ENCODE measurements around the gene C1orf105. TPM values are rescaled to one million over a fixed set of nuclear protein-coding genes. Genes with fewer than 3 reads are reported as not detected.

Gene C1orf105
- total and polyA plus RNA-seq, 2 of the 13 experiments (the other 11 are each of a cell fraction or from before 2014, with no cell fraction given) = 0.15 to 0.45 TPM

DNA sequence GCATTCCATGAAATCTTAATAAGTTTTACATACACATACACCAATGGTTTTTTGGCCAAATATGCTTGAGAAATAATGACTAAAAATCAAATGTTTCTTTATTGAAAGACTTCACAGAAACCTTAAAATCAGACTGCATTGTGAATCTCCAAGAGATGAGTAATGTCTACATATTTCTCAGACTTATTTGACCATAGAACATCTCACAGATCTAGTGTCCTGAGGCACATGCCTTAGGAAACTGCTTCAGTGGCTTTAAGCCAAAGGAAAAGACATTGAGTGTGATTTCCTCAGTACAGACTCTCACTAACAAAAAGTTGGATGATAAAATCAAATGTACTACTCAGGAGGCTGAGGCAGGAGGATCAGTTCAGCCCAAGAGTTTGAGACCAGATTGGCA, 6.2 kb upstream of the C1orf105 start (continued):
- TF ChIP-seq, protein P1, sequence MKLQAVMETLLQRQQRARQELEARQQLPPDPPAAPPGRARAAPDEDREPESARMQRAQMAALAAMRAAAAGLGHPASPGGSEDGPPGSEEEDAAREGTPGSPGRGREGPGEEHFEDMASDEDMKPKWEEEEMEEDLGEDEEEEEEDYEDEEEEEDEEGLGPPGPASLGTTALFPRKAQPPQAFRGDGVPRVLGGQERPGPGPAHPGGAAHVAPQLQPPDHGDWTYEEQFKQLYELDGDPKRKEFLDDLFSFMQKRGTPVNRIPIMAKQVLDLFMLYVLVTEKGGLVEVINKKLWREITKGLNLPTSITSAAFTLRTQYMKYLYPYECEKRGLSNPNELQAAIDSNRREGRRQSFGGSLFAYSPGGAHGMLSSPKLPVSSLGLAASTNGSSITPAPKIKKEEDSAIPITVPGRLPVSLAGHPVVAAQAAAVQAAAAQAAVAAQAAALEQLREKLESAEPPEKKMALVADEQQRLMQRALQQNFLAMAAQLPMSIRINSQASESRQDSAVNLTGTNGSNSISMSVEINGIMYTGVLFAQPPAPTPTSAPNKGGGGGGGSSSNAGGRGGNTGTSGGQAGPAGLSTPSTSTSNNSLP (IDR thresholded peaks at IDR 0.05; ENCODE audit: low read depth, low read length) = no peak

DNA sequence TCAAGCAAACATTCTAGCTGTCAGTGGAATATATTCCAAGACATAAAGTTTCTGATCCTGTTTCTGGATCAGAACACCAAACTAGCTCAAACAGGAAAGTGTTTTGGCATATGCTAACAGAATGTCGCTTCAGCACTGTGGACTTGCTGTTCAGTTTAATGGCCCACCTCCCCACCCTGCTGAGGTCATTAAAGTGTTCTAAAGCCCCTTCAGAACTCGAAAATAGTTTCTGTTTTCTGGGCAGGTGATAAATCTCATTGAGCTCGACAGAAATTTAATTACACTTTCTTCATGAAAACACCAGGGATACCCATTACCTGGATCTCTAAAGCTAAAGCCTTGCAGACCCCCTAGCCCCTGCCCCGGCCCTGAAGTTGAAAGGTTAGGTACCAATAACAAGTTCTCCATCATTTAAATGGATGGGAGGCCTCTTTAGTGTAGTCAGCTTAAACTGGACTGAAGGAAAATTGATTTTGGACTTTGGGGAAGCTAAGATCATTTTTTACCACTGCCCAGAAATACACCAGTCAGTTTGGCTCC, 3.9 kb upstream of the C1orf105 start:
- no peak overlapping the region for H3K4me3 ChIP-seq (replicated peaks in 1 of 3; ENCODE audit: insufficient read depth in 1 of 3, low read depth in 2 of 3, low read length in 3 of 3)
- no peak overlapping the region for H3K27ac ChIP-seq (ENCODE audit: extremely low read length, insufficient read depth, low read length)
- no peak overlapping the region for H2AFZ ChIP-seq (ENCODE audit: low read length)
- BruUV-seq (replicated peaks) = no TSS peak
- 10% methylated on average over 4 of the region's 4 CpGs for WGBS (ENCODE audit: low lambda C conversion rate)
- intact Hi-C loops (cut with micrococcal nuclease; ENCODE audit: unreplicated experiment) (no loop called here), in situ Hi-C loops (cut with HindIII; ENCODE audit: extremely low pct_ligation_motif_present, low pct_unique_long_range_greater_than_20kb) (no loop called here)
- TF ChIP-seq RAD51 (IDR thresholded peaks at IDR 0.05; ENCODE audit: borderline replicate concordance) (no peak), SCMH1 (CRISPR knock-in tag; IDR thresholded peaks at IDR 0.05; ENCODE audit: borderline replicate concordance) (no peak), ZNF12 (CRISPR knock-in tag; IDR thresholded peaks at IDR 0.05) (no peak), POLR2A (IDR thresholded peaks at IDR 0.05; ENCODE audit: insufficient read depth in 1 of 2, low read depth in 2 of 2, low read length in 2 of 2) (no peak), ZNF607 (CRISPR knock-in tag; IDR thresholded peaks at IDR 0.05; ENCODE audit: borderline replicate concordance) (no peak), BHLHE40 (IDR thresholded peaks at IDR 0.05; ENCODE audit: low read length) (no peak), TAF15 (IDR thresholded peaks at IDR 0.05; ENCODE audit: low read depth, low read length, poor library complexity, severe bottlenecking) (no peak)
- TF ChIP-seq, protein P2, sequence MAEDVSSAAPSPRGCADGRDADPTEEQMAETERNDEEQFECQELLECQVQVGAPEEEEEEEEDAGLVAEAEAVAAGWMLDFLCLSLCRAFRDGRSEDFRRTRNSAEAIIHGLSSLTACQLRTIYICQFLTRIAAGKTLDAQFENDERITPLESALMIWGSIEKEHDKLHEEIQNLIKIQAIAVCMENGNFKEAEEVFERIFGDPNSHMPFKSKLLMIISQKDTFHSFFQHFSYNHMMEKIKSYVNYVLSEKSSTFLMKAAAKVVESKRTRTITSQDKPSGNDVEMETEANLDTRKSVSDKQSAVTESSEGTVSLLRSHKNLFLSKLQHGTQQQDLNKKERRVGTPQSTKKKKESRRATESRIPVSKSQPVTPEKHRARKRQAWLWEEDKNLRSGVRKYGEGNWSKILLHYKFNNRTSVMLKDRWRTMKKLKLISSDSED (CRISPR knock-in tag; IDR thresholded peaks at IDR 0.05) = no peak
- TF ChIP-seq, protein P3, sequence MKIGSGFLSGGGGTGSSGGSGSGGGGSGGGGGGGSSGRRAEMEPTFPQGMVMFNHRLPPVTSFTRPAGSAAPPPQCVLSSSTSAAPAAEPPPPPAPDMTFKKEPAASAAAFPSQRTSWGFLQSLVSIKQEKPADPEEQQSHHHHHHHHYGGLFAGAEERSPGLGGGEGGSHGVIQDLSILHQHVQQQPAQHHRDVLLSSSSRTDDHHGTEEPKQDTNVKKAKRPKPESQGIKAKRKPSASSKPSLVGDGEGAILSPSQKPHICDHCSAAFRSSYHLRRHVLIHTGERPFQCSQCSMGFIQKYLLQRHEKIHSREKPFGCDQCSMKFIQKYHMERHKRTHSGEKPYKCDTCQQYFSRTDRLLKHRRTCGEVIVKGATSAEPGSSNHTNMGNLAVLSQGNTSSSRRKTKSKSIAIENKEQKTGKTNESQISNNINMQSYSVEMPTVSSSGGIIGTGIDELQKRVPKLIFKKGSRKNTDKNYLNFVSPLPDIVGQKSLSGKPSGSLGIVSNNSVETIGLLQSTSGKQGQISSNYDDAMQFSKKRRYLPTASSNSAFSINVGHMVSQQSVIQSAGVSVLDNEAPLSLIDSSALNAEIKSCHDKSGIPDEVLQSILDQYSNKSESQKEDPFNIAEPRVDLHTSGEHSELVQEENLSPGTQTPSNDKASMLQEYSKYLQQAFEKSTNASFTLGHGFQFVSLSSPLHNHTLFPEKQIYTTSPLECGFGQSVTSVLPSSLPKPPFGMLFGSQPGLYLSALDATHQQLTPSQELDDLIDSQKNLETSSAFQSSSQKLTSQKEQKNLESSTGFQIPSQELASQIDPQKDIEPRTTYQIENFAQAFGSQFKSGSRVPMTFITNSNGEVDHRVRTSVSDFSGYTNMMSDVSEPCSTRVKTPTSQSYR (CRISPR knock-in tag; IDR thresholded peaks at IDR 0.05; ENCODE audit: borderline replicate concordance) = no peak
- H3K9me3 ChIP-seq (ENCODE audit: low read length) = no peaks in the 10 kb centered on the region
- H3K79me2 ChIP-seq (ENCODE audit: insufficient read depth, low read length) = no peaks in the 10 kb centered on the region
- CTCF ChIA-PET (ENCODE audit: low intra/inter-chr PET ratio, low total read pairs) = no interaction called here
- H3K9ac ChIP-seq (ENCODE audit: insufficient read depth, low read depth, low read length) = no peak overlapping the region
- no peak for FAIRE-seq
- DNase-seq (ENCODE audit: low spot score) = no peak
- no peak overlapping the region for H3K4me2 ChIP-seq (ENCODE audit: low read depth, low read length)
- no peaks in the 10 kb centered on the region for H4K20me1 ChIP-seq (ENCODE audit: insufficient read depth, low read length)
- H3K4me1 ChIP-seq (ENCODE audit: insufficient read depth, low read length) = no peaks in the 10 kb centered on the region
- H3K27me3 ChIP-seq (ENCODE audit: control insufficient read depth in 1 of 2, insufficient read depth in 2 of 2, low read length in 2 of 2) = no peaks in the 10 kb centered on the region
- ATAC-seq = no peak
- POLR2A ChIA-PET = no interaction called here
- no peaks in the 10 kb centered on the region for H3K36me3 ChIP-seq (replicated peaks in 1 of 2; ENCODE audit: control insufficient read depth in 1 of 2, insufficient read depth in 2 of 2, low read length in 2 of 2)

All from HepG2 (cell line).